ENCODE data around the gene ACBD6.

ACBD6 gene

GRCh38 chr1:180248731-180249681, 253.4 kb downstream of the ACBD6 start:
- no peak for DNase-seq (ENCODE audit: extremely low read depth in 1 of 2, low read depth in 1 of 2)

GRCh38 chr1:180248176-180248575, 254.2 kb downstream of the ACBD6 start:
- DNase-seq (ENCODE audit: extremely low read depth in 1 of 2, low read depth in 1 of 2), result no peak

- DNase-seq (ENCODE audit: extremely low read depth in 1 of 2, low read depth in 1 of 2), result no peak
These were observed 254.8 kb downstream of the ACBD6 start for GRCh38 chr1:180247580-180247979.

GRCh38 chr1:180247061-180247460, 255.3 kb downstream of the ACBD6 start:
- no peak for DNase-seq (ENCODE audit: extremely low read depth in 1 of 2, low read depth in 1 of 2)

GRCh38 chr1:180246579-180246978, 255.8 kb downstream of the ACBD6 start:
- DNase-seq (ENCODE audit: extremely low read depth in 1 of 2, low read depth in 1 of 2), result no peak

GRCh38 chr1:180244840-180245239, 257.5 kb downstream of the ACBD6 start:
- no peak for DNase-seq (ENCODE audit: extremely low read depth in 1 of 2, low read depth in 1 of 2)

GRCh38 chr1:180243517-180244221, 258.7 kb downstream of the ACBD6 start:
- DNase-seq (ENCODE audit: extremely low read depth in 1 of 2, low read depth in 1 of 2), result no peak

- DNase-seq (ENCODE audit: extremely low read depth in 1 of 2, low read depth in 1 of 2), result no peak
These were observed 260.4 kb downstream of the ACBD6 start for GRCh38 chr1:180241716-180242544.

- no peak for DNase-seq (ENCODE audit: extremely low read depth in 1 of 2, low read depth in 1 of 2)
These were observed 263.0 kb downstream of the ACBD6 start for GRCh38 chr1:180239145-180240096.

GRCh38 chr1:180238675-180239074, 263.7 kb downstream of the ACBD6 start:
- DNase-seq (ENCODE audit: extremely low read depth in 1 of 2, low read depth in 1 of 2), result no peak

Measured in stimulated activated CD8-positive, alpha-beta memory T cell treated with anti-CD3 and anti-CD28 coated beads, Interleukin-7, amount 100 ng/mL, for 48 hours (primary cell).